ENCODE data around the gene ANO10. TPM values are rescaled to one million over a fixed set of nuclear protein-coding genes. Genes with fewer than 3 reads are reported as not detected.

The ANO10 gene
- total RNA-seq, 3 donors from 2014 or later = 27.4 to 31.8 (median 28.5) TPM

DNA sequence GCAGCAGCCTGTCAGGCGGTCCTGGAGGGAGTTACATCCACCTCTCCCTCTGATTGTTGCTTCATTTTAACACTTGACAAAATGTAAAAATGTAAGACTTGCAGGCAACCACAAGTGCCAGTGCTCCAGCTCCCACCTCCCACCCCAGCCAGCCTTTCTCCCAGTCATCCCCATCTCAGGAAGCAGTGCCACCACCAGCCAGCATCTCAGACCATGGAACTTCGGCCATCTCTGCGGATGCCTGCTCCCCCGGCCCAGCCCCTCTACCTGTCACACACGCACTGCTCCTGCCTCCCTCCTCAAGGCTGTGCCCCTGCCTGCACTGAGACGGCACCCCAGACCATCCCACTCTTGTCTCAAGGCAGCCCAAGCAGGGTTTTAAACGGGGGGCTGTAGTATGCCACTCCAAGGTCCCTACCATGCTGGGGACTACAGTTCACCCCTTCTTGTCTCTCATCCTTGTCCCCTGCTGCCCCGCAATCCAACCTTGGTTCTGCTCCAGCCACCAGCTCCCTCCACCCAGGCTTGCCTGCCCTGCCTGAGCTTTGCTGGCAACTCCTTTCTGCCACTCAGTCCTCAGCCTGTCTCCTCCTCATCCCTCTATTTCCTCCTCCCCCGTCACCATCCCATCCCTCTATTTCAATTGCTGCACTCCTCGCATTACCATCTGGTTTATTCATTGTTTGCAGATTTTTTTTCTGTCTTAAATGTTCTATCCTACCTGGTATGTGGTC lies 249.6 kb downstream of the ANO10 start:
- intact Hi-C loops (cut with DNase I; ENCODE audit: low total_unique reads) = no loop called here
- Histone ChIP-seq H3K4me3 (no peak overlapping the region), H3K27ac (no peak overlapping the region), H3K4me1 (no peaks in the 10 kb centered on the region), H3K27me3 (no peaks in the 10 kb centered on the region), H3K9me3 (no peaks in the 10 kb centered on the region), H3K36me3 (no peaks in the 10 kb centered on the region)
- TF ChIP-seq POLR2A (IDR thresholded peaks at IDR 0.05) (no peak), POLR2AphosphoS5 (IDR thresholded peaks at IDR 0.05) (no peak)
- TF ChIP-seq, protein P1, sequence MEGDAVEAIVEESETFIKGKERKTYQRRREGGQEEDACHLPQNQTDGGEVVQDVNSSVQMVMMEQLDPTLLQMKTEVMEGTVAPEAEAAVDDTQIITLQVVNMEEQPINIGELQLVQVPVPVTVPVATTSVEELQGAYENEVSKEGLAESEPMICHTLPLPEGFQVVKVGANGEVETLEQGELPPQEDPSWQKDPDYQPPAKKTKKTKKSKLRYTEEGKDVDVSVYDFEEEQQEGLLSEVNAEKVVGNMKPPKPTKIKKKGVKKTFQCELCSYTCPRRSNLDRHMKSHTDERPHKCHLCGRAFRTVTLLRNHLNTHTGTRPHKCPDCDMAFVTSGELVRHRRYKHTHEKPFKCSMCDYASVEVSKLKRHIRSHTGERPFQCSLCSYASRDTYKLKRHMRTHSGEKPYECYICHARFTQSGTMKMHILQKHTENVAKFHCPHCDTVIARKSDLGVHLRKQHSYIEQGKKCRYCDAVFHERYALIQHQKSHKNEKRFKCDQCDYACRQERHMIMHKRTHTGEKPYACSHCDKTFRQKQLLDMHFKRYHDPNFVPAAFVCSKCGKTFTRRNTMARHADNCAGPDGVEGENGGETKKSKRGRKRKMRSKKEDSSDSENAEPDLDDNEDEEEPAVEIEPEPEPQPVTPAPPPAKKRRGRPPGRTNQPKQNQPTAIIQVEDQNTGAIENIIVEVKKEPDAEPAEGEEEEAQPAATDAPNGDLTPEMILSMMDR (IDR thresholded peaks at IDR 0.05) = no peak
- DNase-seq (ENCODE audit: low spot score in 2 of 2) = no peak

DNA sequence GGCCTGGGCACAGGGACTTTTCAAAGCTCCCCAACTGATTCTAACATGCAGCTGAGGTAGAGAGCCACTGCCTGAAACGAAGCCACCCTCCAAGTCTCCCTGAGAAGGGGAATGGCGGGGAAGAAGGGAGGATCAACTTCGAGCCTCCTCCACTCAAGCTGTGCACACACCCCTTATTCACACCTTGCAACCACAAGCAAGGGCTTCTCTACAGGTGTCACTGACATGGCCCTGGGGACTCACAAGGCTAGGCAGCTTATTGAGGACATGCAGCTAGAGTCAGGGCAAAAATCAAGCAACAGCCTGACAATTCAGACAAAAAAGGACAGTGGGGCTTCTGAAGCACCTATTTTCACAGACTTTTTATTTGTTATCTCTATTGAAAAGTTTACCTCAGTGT lies 250.3 kb downstream of the ANO10 start:
- no peak for DNase-seq (ENCODE audit: low spot score in 2 of 2)
- TF ChIP-seq, protein P1 (IDR thresholded peaks at IDR 0.05) = no peak
- TF ChIP-seq POLR2A (IDR thresholded peaks at IDR 0.05) (no peak), POLR2AphosphoS5 (IDR thresholded peaks at IDR 0.05) (no peak)
- H3K4me1 ChIP-seq = no peaks in the 10 kb centered on the region
- H3K36me3 ChIP-seq = no peaks in the 10 kb centered on the region
- no peak overlapping the region for H3K27ac ChIP-seq
- no peak overlapping the region for H3K4me3 ChIP-seq
- intact Hi-C loops (cut with DNase I; ENCODE audit: low total_unique reads) = no loop called here
- H3K27me3 ChIP-seq = no peaks in the 10 kb centered on the region
- H3K9me3 ChIP-seq = no peaks in the 10 kb centered on the region

DNA sequence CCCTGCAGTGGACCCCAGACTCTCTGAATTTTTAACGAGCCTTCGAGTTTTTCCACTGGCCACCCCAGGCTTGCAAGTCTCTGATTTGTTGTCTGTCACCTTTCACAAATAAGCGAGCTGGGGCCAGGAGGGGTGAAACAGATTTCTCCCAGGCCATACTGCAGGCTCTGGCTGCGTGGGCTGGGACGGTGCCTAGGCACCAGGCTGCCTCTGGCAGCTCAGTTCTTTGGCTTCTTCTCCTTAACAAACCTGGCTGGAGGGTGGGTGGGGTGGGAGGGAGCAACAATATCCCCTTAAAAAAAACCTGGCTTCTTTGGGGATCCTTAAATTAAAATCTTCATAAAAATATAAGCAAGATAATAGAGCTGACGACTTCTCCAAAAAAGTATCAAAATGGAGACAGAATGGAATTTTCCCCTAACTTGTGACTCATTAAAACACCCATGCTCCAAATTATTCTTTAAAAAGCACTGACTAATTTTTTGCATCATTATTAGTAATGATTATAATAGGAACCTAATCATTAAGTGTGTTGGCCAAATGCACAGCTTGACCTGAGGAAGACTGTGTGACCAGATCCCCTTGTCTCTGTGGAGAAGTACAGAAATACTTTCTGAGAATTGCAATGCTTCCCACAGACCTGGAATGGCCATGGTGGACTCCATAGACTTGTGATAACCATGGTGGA lies 251.4 kb downstream of the ANO10 start:
- TF ChIP-seq POLR2A (IDR thresholded peaks at IDR 0.05) (no peak), POLR2AphosphoS5 (IDR thresholded peaks at IDR 0.05) (no peak)
- TF ChIP-seq, protein P1 (IDR thresholded peaks at IDR 0.05) = no peak
- intact Hi-C loops (cut with DNase I; ENCODE audit: low total_unique reads) = no loop called here
- Histone ChIP-seq H3K4me1 (no peaks in the 10 kb centered on the region), H3K36me3 (no peaks in the 10 kb centered on the region), H3K27ac (no peak overlapping the region), H3K9me3 (no peaks in the 10 kb centered on the region), H3K4me3 (no peak overlapping the region), H3K27me3 (no peaks in the 10 kb centered on the region)
- DNase-seq (ENCODE audit: low spot score in 2 of 2) = no peak

DNA sequence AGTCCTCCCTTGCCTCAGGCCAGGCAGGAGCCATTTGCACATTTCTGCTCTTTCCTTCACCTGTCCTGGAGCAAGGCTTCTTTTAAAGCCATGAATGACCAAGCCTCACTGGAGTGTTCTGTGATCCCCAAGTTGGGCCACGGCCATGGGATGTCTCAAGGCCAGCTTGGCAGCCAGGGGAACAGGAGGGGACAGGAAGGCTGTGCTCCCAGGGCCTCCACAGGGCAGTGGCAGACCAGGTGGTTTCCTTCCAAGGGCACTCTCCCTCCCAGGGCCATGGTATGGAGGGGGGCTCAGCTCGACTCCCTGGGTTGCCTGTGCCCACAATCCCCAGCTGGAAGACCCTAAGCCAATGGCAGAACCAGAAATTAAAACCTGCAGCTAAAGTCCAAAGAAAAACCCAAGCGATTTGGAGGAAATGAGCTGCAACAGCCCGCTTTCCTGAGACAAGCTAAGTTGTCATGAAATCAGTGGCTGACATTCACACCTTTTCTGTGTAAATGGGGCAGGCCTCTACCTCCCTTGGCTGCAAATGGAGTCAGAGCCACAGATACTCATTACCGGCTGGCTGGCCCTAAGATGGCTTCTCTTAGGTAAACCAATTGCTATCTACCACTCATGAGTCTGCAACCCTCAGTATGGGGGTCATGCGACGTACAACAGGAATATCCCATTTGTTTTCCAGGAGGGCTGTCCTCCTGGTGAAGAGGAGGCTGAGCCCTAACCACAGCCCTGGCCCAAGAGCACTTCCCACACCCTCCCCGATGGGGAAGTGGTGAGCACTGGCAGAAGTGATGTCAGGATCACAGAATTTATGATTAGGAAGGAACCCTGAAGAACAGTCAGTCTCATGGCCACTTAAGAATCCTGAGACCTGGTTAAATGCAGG lies 252.2 kb downstream of the ANO10 start:
- no peaks in the 10 kb centered on the region for H3K27me3 ChIP-seq
- no peaks in the 10 kb centered on the region for H3K4me1 ChIP-seq
- TF ChIP-seq POLR2A (IDR thresholded peaks at IDR 0.05) (no peak), POLR2AphosphoS5 (IDR thresholded peaks at IDR 0.05) (no peak)
- TF ChIP-seq, protein P1 (IDR thresholded peaks at IDR 0.05) = no peak
- no peak overlapping the region for H3K4me3 ChIP-seq
- no peaks in the 10 kb centered on the region for H3K9me3 ChIP-seq
- intact Hi-C loops (cut with DNase I; ENCODE audit: low total_unique reads) = no loop called here
- H3K27ac ChIP-seq = no peak overlapping the region
- H3K36me3 ChIP-seq = no peaks in the 10 kb centered on the region
- DNase-seq (ENCODE audit: low spot score in 2 of 2) = no peak
